HG02981 (cell line): ENCODE measurements around the gene MSH5.

Experiments used
- ATAC-seq: cut with Tn5 transposase; IDR thresholded peaks from one replicate; pipeline ENCODE4 v1.9.1; 2021; ENCODE audit warnings: mild to moderate bottlenecking, moderate library complexity; ENCODE audit not compliant: unreplicated experiment

Gene MSH5

GRCh38 chr6:31750411-31751022 is 10.7 kb downstream of the MSH5 start:
- ATAC-seq, result no peak

- ATAC-seq, result no peak
These were observed 13.0 kb downstream of the MSH5 start for GRCh38 chr6:31752739-31753319.

GRCh38 chr6:31758281-31758680 is 18.5 kb downstream of the MSH5 start:
- ATAC-seq, result no peak

- no peak for ATAC-seq
These were observed 21.0 kb downstream of the MSH5 start for GRCh38 chr6:31760790-31761189.

GRCh38 chr6:31761343-31761742 is 21.5 kb downstream of the MSH5 start:
- no peak for ATAC-seq

GRCh38 chr6:31762356-31762755 is 22.6 kb downstream of the MSH5 start, which contains the start of gene SAPCD1:
TSS of gene SAPCD1 (plus strand) at chr6:31762656. CDS start at chr6:31763055, 399 bp downstream.
- ATAC-seq, result no peak

GRCh38 chr6:31762878-31763618 is 23.2 kb downstream of the MSH5 start:
- ATAC-seq, result no peak

- no peak for ATAC-seq
These were observed 23.8 kb downstream of the MSH5 start for GRCh38 chr6:31763619-31763940.

GRCh38 chr6:31764198-31764597 is 24.4 kb downstream of the MSH5 start:
- ATAC-seq, result no peak

- ATAC-seq, result no peak
These were observed 25.7 kb downstream of the MSH5 start for GRCh38 chr6:31765559-31765909.

GRCh38 chr6:31765910-31766794 is 26.3 kb downstream of the MSH5 start:
- ATAC-seq, result no peak

- no peak for ATAC-seq
These were observed 27.4 kb downstream of the MSH5 start for GRCh38 chr6:31767096-31767645.

GRCh38 chr6:31768363-31769257 is 28.8 kb downstream of the MSH5 start:
- no peak for ATAC-seq

GRCh38 chr6:31769684-31770371 is 30.0 kb downstream of the MSH5 start:
- no peak for ATAC-seq

GRCh38 chr6:31770860-31771259 is 31.1 kb downstream of the MSH5 start:
- ATAC-seq, result no peak

- ATAC-seq, result no peak
These were observed 32.2 kb downstream of the MSH5 start for GRCh38 chr6:31771992-31772358.

- no peak for ATAC-seq
These were observed 35.4 kb downstream of the MSH5 start for GRCh38 chr6:31775184-31775583.

GRCh38 chr6:31775633-31776484 is 36.1 kb downstream of the MSH5 start:
- no peak for ATAC-seq
